ENCODE measurements around the gene LCN9.

- TF ChIP-seq, protein P1, sequence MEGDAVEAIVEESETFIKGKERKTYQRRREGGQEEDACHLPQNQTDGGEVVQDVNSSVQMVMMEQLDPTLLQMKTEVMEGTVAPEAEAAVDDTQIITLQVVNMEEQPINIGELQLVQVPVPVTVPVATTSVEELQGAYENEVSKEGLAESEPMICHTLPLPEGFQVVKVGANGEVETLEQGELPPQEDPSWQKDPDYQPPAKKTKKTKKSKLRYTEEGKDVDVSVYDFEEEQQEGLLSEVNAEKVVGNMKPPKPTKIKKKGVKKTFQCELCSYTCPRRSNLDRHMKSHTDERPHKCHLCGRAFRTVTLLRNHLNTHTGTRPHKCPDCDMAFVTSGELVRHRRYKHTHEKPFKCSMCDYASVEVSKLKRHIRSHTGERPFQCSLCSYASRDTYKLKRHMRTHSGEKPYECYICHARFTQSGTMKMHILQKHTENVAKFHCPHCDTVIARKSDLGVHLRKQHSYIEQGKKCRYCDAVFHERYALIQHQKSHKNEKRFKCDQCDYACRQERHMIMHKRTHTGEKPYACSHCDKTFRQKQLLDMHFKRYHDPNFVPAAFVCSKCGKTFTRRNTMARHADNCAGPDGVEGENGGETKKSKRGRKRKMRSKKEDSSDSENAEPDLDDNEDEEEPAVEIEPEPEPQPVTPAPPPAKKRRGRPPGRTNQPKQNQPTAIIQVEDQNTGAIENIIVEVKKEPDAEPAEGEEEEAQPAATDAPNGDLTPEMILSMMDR (IDR thresholded peaks at IDR 0.05; ENCODE audit: low read depth, low read length): no peak
- no peak for TF ChIP-seq EZH2phosphoT487 (IDR thresholded peaks at IDR 0.05; ENCODE audit: low read depth)
Measured at GRCh38 chr9:135662758-135663450, at the start of gene LCN9.

All from OCI-LY3 (cell line).